Hematopoietic multipotent progenitor cell treated with erythropoietin and hydrocortisone succinate and interleukin-3 and kit ligand, for 15 days (in vitro differentiated cells): Measurements from ENCODE around the gene CFAP69.

Experiments
- DNase-seq: peaks from one replicate; pipeline ENCODE4 v3.0.0-alpha.2; 2015; ENCODE audit warnings: low spot score

The CFAP69 gene

GRCh38 chr7:90244909-90245851 lies at the start of gene CFAP69:
Gene CFAP69 (plus strand): TSS chr7:90245174. CDS start chr7:90245425, 251 bp downstream.
- DNase-seq: peak; percentile 60

- no peak for DNase-seq
Measured at GRCh38 chr7:90201500-90202195, 43.3 kb upstream of the CFAP69 start.

GRCh38 chr7:90207956-90208355 lies 37.0 kb upstream of the CFAP69 start:
- no peak for DNase-seq

GRCh38 chr7:90209776-90210175 lies 35.2 kb upstream of the CFAP69 start:
- no peak for DNase-seq

- DNase-seq: no peak
Measured at GRCh38 chr7:90210475-90210874, 34.5 kb upstream of the CFAP69 start.

GRCh38 chr7:90210981-90211380 lies 34.0 kb upstream of the CFAP69 start:
- no peak for DNase-seq

- no peak for DNase-seq
Measured at GRCh38 chr7:90211391-90212148, 33.4 kb upstream of the CFAP69 start, which contains the start of gene STEAP2. Gene STEAP2 (plus strand): TSS chr7:90211740. CDS start chr7:90225083, 13,343 bp downstream.

GRCh38 chr7:90212149-90212495 lies 32.9 kb upstream of the CFAP69 start:
- DNase-seq: no peak

GRCh38 chr7:90213521-90213920 lies 31.5 kb upstream of the CFAP69 start:
- no peak for DNase-seq

GRCh38 chr7:90216080-90216674 lies 28.8 kb upstream of the CFAP69 start:
- no peak for DNase-seq

GRCh38 chr7:90216771-90217170 lies 28.2 kb upstream of the CFAP69 start:
- no peak for DNase-seq

GRCh38 chr7:90222390-90222789 lies 22.6 kb upstream of the CFAP69 start:
- no peak for DNase-seq

GRCh38 chr7:90222811-90223725 lies 21.9 kb upstream of the CFAP69 start:
- no peak for DNase-seq

- no peak for DNase-seq
Measured at GRCh38 chr7:90224195-90224594, 20.8 kb upstream of the CFAP69 start.

GRCh38 chr7:90225181-90225580 lies 19.8 kb upstream of the CFAP69 start:
- DNase-seq: no peak

GRCh38 chr7:90225601-90226000 lies 19.4 kb upstream of the CFAP69 start:
- DNase-seq: no peak

GRCh38 chr7:90227259-90227658 lies 17.7 kb upstream of the CFAP69 start:
- DNase-seq: no peak

GRCh38 chr7:90229682-90230081 lies 15.3 kb upstream of the CFAP69 start:
- no peak for DNase-seq

GRCh38 chr7:90230834-90231233 lies 14.1 kb upstream of the CFAP69 start:
- DNase-seq: no peak

GRCh38 chr7:90231304-90231703 lies 13.7 kb upstream of the CFAP69 start:
- DNase-seq: no peak

- no peak for DNase-seq
Measured at GRCh38 chr7:90232430-90232829, 12.5 kb upstream of the CFAP69 start.
